ENCODE measurements around the gene GSTO1. TPM values are rescaled to one million over a fixed set of nuclear protein-coding genes. Genes with fewer than 3 reads are reported as not detected.

GSTO1 gene
- total RNA-seq, 1 experiment from 2014 or later: 134 TPM

GRCh38 chr10:104268405-104268712 is 13.7 kb downstream of the GSTO1 start:
- peak overlapping the region; percentile 62 to 91 for H3K4me3 ChIP-seq (ENCODE audit: low read depth in 2 of 2, low read length in 2 of 2)
- ChIA-PET CTCF (no interaction called here), POLR2A (no interaction called here)
- H3K36me3 ChIP-seq (ENCODE audit: control insufficient read depth, insufficient read depth, low read length): peaks cover 40% of the 10 kb centered on the region
- TF ChIP-seq SIN3A (IDR thresholded peaks at IDR 0.05; ENCODE audit: borderline replicate concordance, insufficient read depth, low read depth, low read length) (no peak), REST (IDR thresholded peaks at IDR 0.05; ENCODE audit: insufficient read depth in 1 of 2, low read depth in 2 of 2, low read length in 1 of 2) (no peak), CTCF (IDR thresholded peaks at IDR 0.05) (no peak), POLR2AphosphoS5 (IDR thresholded peaks at IDR 0.05; ENCODE audit: low read depth, low read length) (no peak), TCF7L2 (IDR thresholded peaks at IDR 0.05; ENCODE audit: low read depth, low read length) (no peak)
- intact Hi-C loops (cut with micrococcal nuclease; ENCODE audit: unreplicated experiment) (no loop called here), in situ Hi-C loops (cut with HindIII; ENCODE audit: low pct_unique_long_range_greater_than_20kb, low sequenced_read_pairs) (no loop called here)
- no peaks in the 10 kb centered on the region for H3K27me3 ChIP-seq (ENCODE audit: control insufficient read depth, insufficient read depth, low read length)
- DNase-seq (ENCODE audit: low read depth, low spot score): no peak
- BruUV-seq (replicated peaks): no TSS peak
- ATAC-seq: peak; percentile 20
- no peaks in the 10 kb centered on the region for H3K9me3 ChIP-seq (ENCODE audit: control insufficient read depth, insufficient read depth, low read depth, low read length)
- H3K27ac ChIP-seq (ENCODE audit: low read length): peak overlapping the region; percentile 88
- peaks cover 13% of the 10 kb centered on the region for H3K4me1 ChIP-seq (ENCODE audit: control insufficient read depth, insufficient read depth, low read length)

GRCh38 chr10:104268713-104269645 is 14.3 kb downstream of the GSTO1 start, which contains the start of gene GSTO2:
GSTO2 (plus strand) TSS chr10:104269184; CDS start chr10:104274916, 5,732 bp downstream.
- DNase-seq (ENCODE audit: low read depth, low spot score) (peak; percentile 88), ATAC-seq (peak; percentile 99)
- Histone ChIP-seq H3K27ac (ENCODE audit: low read length) (peak within 1 kb of the TSS; percentile 100), H3K9me3 (ENCODE audit: control insufficient read depth, insufficient read depth, low read depth, low read length) (no peaks in the 10 kb centered on the region), H3K4me3 (ENCODE audit: low read depth in 2 of 2, low read length in 2 of 2) (peak within 1 kb of the TSS; percentile 62 to 91), H3K36me3 (ENCODE audit: control insufficient read depth, insufficient read depth, low read length) (peaks cover 33% of the 10 kb centered on the region), H3K4me1 (ENCODE audit: control insufficient read depth, insufficient read depth, low read length) (peaks cover 13% of the 10 kb centered on the region), H3K27me3 (ENCODE audit: control insufficient read depth, insufficient read depth, low read length) (no peaks in the 10 kb centered on the region)
- no peak for TF ChIP-seq REST (IDR thresholded peaks at IDR 0.05; ENCODE audit: insufficient read depth in 1 of 2, low read depth in 2 of 2, low read length in 1 of 2)
- no peak for TF ChIP-seq CTCF (IDR thresholded peaks at IDR 0.05)
- TF ChIP-seq POLR2AphosphoS5 (IDR thresholded peaks at IDR 0.05; ENCODE audit: low read depth, low read length): peak; percentile 97
- ChIA-PET POLR2A (no interaction called here), CTCF (no interaction called here)
- intact Hi-C loops (cut with micrococcal nuclease; ENCODE audit: unreplicated experiment) (no loop called here), in situ Hi-C loops (cut with HindIII; ENCODE audit: low pct_unique_long_range_greater_than_20kb, low sequenced_read_pairs) (no loop called here)
- no TSS peak for BruUV-seq (replicated peaks)

Measured in Panc1 (cell line).